DND-41 (cell line): ENCODE results near the gene TRIP13.
"Not testable (repeated sequence)": the region's sequence is repeated elsewhere in the genome, so short reads cannot be mapped to it uniquely, and the experiment has no call there.

ENCODE experiments used
- EZH2 ChIP-seq: IDR thresholded peaks from 3 replicates; pipeline ENCODE4 v1.6.1; 2012; ENCODE audit warnings: borderline replicate concordance, low read depth, mild to moderate bottlenecking, moderate library complexity, low read length, inconsistent platforms; ENCODE audit not compliant: severe bottlenecking
- TF ChIP-seq, protein P1 (sequence below): IDR thresholded peaks from 2 replicates; pipeline ENCODE4 v1.5.1; 2012; ENCODE audit warnings: borderline replicate concordance, low read length, moderate library complexity, mild to moderate bottlenecking; ENCODE audit not compliant: poor library complexity, severe bottlenecking; ENCODE audit errors: extremely low read depth

DNA sequence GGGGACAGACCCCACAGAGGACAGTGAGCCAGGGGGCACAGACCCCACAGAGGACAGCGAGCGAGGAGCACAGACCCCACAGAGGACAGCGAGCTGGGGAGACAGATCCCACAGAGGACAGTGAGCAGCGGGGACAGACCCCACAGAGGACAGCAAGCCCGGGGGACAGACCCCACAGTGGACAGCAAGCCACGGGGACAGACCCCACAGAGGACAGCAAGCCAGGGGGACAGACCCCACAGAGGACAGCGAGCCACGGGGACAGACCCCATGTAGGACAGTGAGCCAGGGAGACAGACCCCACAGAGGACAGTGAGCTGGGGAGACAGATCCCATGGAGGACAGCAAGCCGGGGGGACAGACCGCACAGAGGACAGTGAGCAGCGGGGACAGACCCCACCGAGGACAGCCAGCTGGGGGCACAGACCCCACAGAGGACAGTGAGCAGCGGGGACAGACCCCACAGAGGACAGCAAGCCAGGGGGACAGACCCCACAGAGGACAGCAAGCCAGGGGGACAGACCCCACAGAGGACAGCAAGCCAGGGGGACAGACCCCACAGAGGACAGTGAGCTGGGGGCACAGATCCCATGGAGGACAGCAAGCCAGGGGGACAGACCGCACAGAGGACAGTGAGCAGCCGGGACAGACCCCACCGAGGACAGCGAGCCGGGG, 39.1 kb upstream of the TRIP13 start:
- TF ChIP-seq, protein P1, sequence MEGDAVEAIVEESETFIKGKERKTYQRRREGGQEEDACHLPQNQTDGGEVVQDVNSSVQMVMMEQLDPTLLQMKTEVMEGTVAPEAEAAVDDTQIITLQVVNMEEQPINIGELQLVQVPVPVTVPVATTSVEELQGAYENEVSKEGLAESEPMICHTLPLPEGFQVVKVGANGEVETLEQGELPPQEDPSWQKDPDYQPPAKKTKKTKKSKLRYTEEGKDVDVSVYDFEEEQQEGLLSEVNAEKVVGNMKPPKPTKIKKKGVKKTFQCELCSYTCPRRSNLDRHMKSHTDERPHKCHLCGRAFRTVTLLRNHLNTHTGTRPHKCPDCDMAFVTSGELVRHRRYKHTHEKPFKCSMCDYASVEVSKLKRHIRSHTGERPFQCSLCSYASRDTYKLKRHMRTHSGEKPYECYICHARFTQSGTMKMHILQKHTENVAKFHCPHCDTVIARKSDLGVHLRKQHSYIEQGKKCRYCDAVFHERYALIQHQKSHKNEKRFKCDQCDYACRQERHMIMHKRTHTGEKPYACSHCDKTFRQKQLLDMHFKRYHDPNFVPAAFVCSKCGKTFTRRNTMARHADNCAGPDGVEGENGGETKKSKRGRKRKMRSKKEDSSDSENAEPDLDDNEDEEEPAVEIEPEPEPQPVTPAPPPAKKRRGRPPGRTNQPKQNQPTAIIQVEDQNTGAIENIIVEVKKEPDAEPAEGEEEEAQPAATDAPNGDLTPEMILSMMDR, result not testable (repeated sequence)
- TF ChIP-seq EZH2, result not testable (repeated sequence)
